ENCODE data around the gene ARHGAP23.
"Not testable (repeated sequence)": the region's sequence is repeated elsewhere in the genome, so short reads cannot be mapped to it uniquely, and the experiment has no call there.

ARHGAP23 gene

DNA sequence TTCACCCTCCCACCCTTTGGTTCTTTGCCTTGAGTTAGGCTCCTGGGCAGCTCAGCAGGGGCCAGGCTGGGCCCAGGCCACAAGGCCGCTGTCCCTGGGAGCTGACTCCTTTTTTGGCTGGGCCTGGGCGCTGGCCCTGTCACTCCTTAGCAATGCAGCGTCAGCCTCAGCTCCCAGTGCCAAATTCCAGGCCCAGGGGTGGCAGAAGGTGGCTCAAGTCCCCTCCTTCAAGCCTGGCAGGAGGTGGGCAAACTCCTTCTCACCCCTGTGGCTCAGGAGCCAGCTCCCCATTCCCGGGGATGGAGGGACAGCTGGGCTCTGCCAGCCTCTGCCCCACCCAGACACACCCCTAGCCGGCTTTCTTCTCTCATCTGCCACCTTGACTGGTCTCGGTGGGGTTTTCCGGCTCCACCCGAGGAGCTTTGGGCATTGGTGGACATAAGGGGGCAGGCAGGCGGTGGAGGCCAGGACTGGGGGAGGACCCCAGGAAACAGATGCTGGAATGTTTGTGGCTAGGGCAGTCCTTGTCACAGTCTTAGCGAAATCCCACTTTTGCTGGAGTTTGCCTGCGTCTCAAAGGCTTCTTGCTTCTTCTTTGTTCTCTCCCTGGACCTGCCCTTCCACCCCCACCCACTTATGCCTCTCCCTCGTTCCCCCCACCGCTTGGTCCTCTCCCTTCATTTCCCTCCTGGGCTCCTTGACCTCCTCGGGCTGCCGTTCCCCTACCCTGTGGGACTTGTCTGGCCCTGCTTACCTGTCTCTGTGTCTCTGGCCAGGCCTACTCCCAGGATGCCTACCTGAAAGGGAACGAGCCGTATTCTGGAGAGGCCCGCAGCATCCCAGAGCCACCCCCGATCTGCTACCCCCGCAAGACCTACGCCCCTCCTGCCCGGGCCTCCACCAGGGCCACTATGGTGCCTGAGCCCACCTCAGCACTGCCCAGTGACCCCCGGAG is 37.4 kb downstream of the ARHGAP23 start:
- Histone ChIP-seq H3K4me1 (ENCODE audit: control insufficient read depth in 1 of 2, insufficient read depth in 2 of 2, low read length in 2 of 2) (peaks cover 8 to 61% of the 10 kb centered on the region in 2 donors), H3K27ac (ENCODE audit: low read length) (peak overlapping the region; percentile 85), H3K4me3 (ENCODE audit: low read depth in 1 of 2, low read length in 2 of 2) (peak overlapping the region; percentile 62), H3K36me3 (ENCODE audit: control insufficient read depth in 1 of 2, insufficient read depth in 2 of 2, low read length in 2 of 2) (peaks cover 11 to 32% of the 10 kb centered on the region in 2 donors), H3K27me3 (ENCODE audit: low read depth, low read length) (no peaks in the 10 kb centered on the region), H3K9me3 (ENCODE audit: control insufficient read depth in 1 of 2, low read length in 2 of 2) (no peaks in the 10 kb centered on the region)

DNA sequence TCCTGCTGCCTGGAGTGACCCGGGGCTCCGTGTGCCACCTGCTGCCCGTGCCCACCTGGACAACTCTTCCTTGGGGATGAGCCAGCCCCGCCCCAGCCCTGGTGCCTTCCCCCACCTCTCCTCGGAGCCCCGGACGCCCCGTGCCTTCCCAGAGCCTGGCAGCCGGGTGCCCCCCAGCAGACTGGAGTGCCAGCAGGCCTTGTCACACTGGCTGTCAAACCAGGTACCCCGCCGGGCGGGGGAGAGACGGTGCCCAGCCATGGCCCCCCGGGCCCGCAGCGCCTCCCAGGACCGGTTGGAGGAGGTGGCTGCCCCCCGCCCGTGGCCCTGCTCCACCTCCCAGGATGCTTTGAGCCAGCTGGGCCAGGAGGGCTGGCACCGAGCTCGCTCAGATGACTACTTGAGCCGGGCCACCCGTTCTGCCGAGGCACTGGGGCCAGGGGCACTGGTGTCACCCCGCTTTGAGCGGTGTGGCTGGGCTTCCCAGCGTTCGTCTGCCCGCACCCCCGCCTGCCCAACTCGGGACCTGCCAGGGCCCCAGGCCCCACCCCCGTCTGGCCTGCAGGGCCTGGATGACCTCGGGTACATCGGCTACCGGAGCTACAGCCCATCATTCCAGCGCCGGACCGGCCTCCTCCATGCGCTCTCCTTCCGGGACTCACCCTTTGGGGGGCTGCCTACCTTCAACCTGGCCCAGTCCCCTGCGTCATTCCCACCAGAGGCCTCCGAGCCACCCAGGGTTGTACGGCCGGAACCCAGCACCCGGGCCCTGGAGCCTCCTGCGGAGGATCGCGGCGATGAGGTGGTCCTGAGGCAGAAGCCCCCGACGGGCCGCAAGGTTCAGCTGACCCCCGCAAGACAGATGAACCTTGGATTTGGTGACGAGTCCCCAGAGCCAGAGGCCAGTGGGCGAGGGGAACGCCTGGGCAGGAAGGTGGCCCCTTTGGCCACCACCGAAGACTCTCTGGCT is 38.4 kb downstream of the ARHGAP23 start:
- H3K27ac ChIP-seq (ENCODE audit: low read length) = no peak overlapping the region
- H3K4me1 ChIP-seq (ENCODE audit: control insufficient read depth in 1 of 2, insufficient read depth in 2 of 2, low read length in 2 of 2) = peaks cover 8 to 61% of the 10 kb centered on the region in 2 donors
- H3K4me3 ChIP-seq (ENCODE audit: low read depth in 1 of 2, low read length in 2 of 2) = peak overlapping the region in 1 of 2 donors; percentile 62
- H3K36me3 ChIP-seq (ENCODE audit: control insufficient read depth in 1 of 2, insufficient read depth in 2 of 2, low read length in 2 of 2) = peaks cover 11 to 38% of the 10 kb centered on the region in 2 donors
- no peaks in the 10 kb centered on the region for H3K27me3 ChIP-seq (ENCODE audit: low read depth, low read length)
- no peaks in the 10 kb centered on the region for H3K9me3 ChIP-seq (ENCODE audit: control insufficient read depth in 1 of 2, low read length in 2 of 2)

DNA sequence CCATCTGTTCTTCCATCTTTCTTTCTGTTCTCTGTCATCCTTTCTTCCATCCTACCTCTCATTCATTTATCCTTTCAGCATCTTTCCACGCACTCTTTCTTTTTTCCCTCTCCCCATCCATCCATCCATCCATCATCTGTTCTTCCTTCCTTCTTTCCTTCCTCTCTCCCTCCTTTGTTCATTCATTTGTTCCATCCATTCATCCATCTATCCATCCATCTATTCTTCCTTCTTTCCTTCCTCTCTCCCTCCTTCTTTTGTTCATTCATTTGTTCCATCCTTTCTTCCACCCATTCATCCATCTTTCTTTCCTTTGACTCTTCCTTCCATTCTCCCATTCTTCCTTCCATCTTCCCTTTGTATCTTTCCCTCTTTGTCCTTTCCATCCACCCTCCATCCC is 39.2 kb downstream of the ARHGAP23 start:
- peaks cover 11 to 44% of the 10 kb centered on the region in 2 donors for H3K36me3 ChIP-seq (ENCODE audit: control insufficient read depth in 1 of 2, insufficient read depth in 2 of 2, low read length in 2 of 2)
- H3K27me3 ChIP-seq (ENCODE audit: low read depth, low read length) = no peaks in the 10 kb centered on the region
- H3K9me3 ChIP-seq (ENCODE audit: control insufficient read depth in 1 of 2, low read length in 2 of 2) = no peaks in the 10 kb centered on the region
- H3K4me1 ChIP-seq (ENCODE audit: control insufficient read depth in 1 of 2, insufficient read depth in 2 of 2, low read length in 2 of 2) = peaks cover 8 to 61% of the 10 kb centered on the region in 2 donors
- no peak overlapping the region for H3K27ac ChIP-seq (ENCODE audit: low read length)
- H3K4me3 ChIP-seq (ENCODE audit: low read depth in 1 of 2, low read length in 2 of 2) = no peak overlapping the region

DNA sequence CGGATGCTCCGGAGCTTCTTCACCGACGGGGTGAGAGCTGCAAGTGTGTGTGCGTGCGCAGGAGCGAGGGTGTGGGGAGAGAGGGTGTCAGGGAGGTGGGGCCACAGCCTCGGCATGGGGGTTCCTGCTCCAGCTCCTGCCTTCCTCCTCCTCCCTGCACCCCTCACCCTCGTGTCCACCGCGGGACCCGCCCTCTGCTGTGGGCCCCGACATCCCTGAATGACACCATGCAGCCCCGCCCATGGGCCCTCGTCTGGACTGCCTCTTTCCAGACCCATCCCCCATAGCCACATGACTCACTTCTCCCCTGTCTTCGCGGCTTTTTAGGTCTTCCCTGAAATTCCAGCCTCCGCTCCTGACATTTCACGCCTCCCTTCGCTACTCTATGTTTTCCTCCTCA is 41.6 kb downstream of the ARHGAP23 start:
- Histone ChIP-seq H3K27ac (ENCODE audit: low read length) (no peak overlapping the region), H3K9me3 (ENCODE audit: control insufficient read depth in 1 of 2, low read length in 2 of 2) (no peaks in the 10 kb centered on the region), H3K36me3 (ENCODE audit: control insufficient read depth in 1 of 2, insufficient read depth in 2 of 2, low read length in 2 of 2) (peaks cover 7 to 34% of the 10 kb centered on the region in 2 donors), H3K4me1 (ENCODE audit: control insufficient read depth in 1 of 2, insufficient read depth in 2 of 2, low read length in 2 of 2) (peaks cover 0 to 42% of the 10 kb centered on the region in 2 donors), H3K27me3 (ENCODE audit: low read depth, low read length) (no peaks in the 10 kb centered on the region), H3K4me3 (ENCODE audit: low read depth in 1 of 2, low read length in 2 of 2) (no peak overlapping the region)

DNA sequence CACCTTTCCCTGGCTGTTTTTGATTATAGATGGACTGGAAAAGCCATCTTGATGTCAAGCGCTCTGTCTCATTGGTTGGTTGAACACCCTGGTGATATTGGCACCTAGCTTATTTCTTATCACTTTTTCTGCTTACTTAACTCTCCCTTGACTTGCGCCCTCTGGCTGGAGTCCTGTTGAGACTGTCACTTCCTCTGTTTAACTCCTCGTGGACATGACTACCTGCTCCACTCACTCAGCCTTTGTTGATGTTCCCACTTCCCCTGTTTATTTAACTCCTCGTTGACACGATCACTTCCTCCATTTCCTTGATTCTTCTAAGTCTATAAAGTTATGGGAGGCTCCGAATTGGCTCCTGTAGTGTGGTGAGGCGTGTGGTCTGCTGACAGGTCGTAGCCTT is 43.0 kb downstream of the ARHGAP23 start:
- H3K9me3 ChIP-seq (ENCODE audit: control insufficient read depth in 1 of 2, low read length in 2 of 2); H3K27ac ChIP-seq (ENCODE audit: low read length); H3K27me3 ChIP-seq (ENCODE audit: low read depth, low read length); H3K4me3 ChIP-seq (ENCODE audit: low read depth in 1 of 2, low read length in 2 of 2): not testable (repeated sequence)
- H3K4me1 ChIP-seq (ENCODE audit: control insufficient read depth in 1 of 2, insufficient read depth in 2 of 2, low read length in 2 of 2) = peaks cover 0 to 35% of the 10 kb centered on the region in 2 donors
- peaks cover 7 to 34% of the 10 kb centered on the region in 2 donors for H3K36me3 ChIP-seq (ENCODE audit: control insufficient read depth in 1 of 2, insufficient read depth in 2 of 2, low read length in 2 of 2)

DNA sequence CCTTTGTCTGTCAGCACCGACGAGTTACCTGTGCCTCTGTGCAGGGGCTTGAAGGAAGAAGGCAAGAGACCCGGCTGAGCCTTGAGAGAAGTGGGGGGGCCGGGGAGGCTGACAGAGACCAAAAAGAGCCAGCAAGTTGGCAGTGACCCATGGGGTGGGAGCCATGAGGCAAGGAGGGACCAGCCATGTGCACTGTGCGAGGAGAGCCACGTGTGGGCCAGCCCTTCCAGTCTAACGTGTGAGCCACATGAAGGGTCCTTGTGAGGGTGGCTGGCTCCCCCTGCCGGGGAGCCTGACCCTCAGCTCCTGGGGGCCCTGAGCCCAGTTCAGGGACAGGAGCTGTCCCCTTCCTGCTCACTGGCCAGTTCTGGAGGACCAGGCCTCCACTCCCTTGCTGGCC is 46.4 kb downstream of the ARHGAP23 start:
- not testable (repeated sequence) for H3K27ac ChIP-seq (ENCODE audit: low read length)
- peaks cover 0 to 27% of the 10 kb centered on the region in 2 donors for H3K36me3 ChIP-seq (ENCODE audit: control insufficient read depth in 1 of 2, insufficient read depth in 2 of 2, low read length in 2 of 2)

DNA sequence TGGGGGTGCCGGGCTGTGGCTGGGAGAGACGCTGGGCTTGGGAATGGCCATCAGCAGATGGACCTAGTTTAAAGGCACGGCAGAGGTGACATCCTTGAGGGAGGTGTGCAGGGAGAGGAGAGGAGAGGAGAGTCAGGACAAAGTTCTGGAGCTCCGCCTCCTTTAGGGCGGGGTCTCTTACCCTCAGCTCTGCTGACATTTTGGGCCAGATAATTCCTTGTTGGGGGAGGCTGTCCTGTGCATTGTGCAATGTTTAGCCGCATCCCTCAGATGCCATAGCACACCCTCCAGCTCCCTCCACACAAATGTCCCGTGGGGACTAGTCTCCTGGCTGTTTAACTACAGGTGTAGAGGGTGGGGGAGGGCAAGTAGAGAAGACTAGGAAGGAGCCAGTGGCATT is 48.3 kb downstream of the ARHGAP23 start:
- H3K9me3 ChIP-seq (ENCODE audit: control insufficient read depth in 1 of 2, low read length in 2 of 2) = no peaks in the 10 kb centered on the region
- H3K27me3 ChIP-seq (ENCODE audit: low read depth, low read length) = no peaks in the 10 kb centered on the region
- H3K36me3 ChIP-seq (ENCODE audit: control insufficient read depth in 1 of 2, insufficient read depth in 2 of 2, low read length in 2 of 2) = peaks cover 0 to 25% of the 10 kb centered on the region in 2 donors
- no peak overlapping the region for H3K4me3 ChIP-seq (ENCODE audit: low read depth in 1 of 2, low read length in 2 of 2)
- H3K4me1 ChIP-seq (ENCODE audit: control insufficient read depth in 1 of 2, insufficient read depth in 2 of 2, low read length in 2 of 2) = no peaks in the 10 kb centered on the region
- H3K27ac ChIP-seq (ENCODE audit: low read length) = no peak overlapping the region

More for the DNA sequence above, 46.4 kb downstream of the ARHGAP23 start:
- not testable (repeated sequence) for H3K4me3 ChIP-seq (ENCODE audit: low read depth in 1 of 2, low read length in 2 of 2); H3K27me3 ChIP-seq (ENCODE audit: low read depth, low read length); H3K9me3 ChIP-seq (ENCODE audit: control insufficient read depth in 1 of 2, low read length in 2 of 2); H3K4me1 ChIP-seq (ENCODE audit: control insufficient read depth in 1 of 2, insufficient read depth in 2 of 2, low read length in 2 of 2)

DNA sequence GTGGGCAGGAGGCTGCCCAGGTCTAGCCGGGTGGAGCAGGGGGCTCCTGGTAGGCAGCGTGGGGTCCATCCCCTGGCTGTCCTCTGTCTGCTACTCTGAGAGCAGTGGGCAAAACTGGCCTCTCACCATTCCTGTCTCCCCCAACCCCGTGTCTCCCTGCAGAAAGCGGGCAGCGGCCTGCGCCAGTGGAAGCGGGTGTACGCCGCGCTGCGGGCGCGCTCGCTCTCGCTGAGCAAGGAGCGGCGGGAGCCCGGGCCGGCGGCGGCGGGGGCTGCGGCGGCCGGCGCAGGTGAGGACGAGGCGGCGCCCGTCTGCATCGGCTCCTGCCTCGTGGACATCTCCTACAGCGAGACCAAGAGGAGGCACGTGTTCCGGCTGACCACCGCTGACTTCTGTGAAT is 49.2 kb downstream of the ARHGAP23 start:
- not testable (repeated sequence) for H3K4me1 ChIP-seq (ENCODE audit: control insufficient read depth in 1 of 2, insufficient read depth in 2 of 2, low read length in 2 of 2); H3K4me3 ChIP-seq (ENCODE audit: low read depth in 1 of 2, low read length in 2 of 2); H3K27me3 ChIP-seq (ENCODE audit: low read depth, low read length); H3K27ac ChIP-seq (ENCODE audit: low read length); H3K9me3 ChIP-seq (ENCODE audit: control insufficient read depth in 1 of 2, low read length in 2 of 2)
- H3K36me3 ChIP-seq (ENCODE audit: control insufficient read depth in 1 of 2, insufficient read depth in 2 of 2, low read length in 2 of 2) = peaks cover 0 to 24% of the 10 kb centered on the region in 2 donors

DNA sequence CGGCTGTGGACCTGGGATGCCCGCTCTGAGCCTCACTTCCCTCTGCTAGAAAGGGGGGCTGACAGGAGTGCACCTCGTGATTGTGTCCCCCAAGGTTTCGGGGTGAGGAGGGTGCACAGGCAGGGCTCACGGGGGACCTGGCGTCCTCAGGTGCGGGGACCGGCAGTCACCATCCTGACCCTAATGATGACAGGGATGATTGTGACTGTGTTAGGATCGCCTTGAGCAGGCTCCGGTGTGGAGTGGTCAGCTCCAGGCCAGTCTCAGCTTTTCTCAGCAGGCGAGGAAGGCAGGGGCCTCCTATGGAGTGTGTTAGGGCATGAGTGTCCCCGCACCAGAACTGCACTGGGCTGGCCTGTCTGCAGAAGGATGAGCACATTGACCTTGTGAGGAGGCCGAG is 49.7 kb downstream of the ARHGAP23 start:
- not testable (repeated sequence) for H3K4me1 ChIP-seq (ENCODE audit: control insufficient read depth in 1 of 2, insufficient read depth in 2 of 2, low read length in 2 of 2); H3K27ac ChIP-seq (ENCODE audit: low read length); H3K4me3 ChIP-seq (ENCODE audit: low read depth in 1 of 2, low read length in 2 of 2); H3K27me3 ChIP-seq (ENCODE audit: low read depth, low read length); H3K9me3 ChIP-seq (ENCODE audit: control insufficient read depth in 1 of 2, low read length in 2 of 2)
- H3K36me3 ChIP-seq (ENCODE audit: control insufficient read depth in 1 of 2, insufficient read depth in 2 of 2, low read length in 2 of 2) = peaks cover 0 to 25% of the 10 kb centered on the region in 2 donors

DNA sequence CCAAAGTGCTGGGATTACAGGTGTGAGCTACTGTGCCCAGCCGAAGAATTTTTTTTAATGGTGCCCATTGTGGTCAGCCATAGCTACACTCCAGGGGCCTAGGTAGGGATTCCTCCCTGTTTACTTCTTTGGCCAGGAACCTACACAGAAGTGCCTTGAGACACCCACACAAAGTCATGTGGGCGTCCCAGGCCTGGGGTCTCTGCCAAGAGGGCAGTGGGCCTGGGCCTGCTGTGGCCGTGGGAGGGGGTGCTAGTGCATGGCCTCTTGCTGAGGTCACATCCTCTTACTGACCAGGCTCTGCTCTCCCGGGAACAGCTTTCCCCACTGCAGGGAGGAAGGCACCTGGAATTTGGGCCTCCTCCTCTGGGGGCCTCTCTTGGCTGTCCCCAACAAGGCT is 50.4 kb downstream of the ARHGAP23 start:
- H3K27ac ChIP-seq (ENCODE audit: low read length); H3K4me1 ChIP-seq (ENCODE audit: control insufficient read depth in 1 of 2, insufficient read depth in 2 of 2, low read length in 2 of 2); H3K27me3 ChIP-seq (ENCODE audit: low read depth, low read length); H3K9me3 ChIP-seq (ENCODE audit: control insufficient read depth in 1 of 2, low read length in 2 of 2); H3K4me3 ChIP-seq (ENCODE audit: low read depth in 1 of 2, low read length in 2 of 2): not testable (repeated sequence)
- peaks cover 0 to 25% of the 10 kb centered on the region in 2 donors for H3K36me3 ChIP-seq (ENCODE audit: control insufficient read depth in 1 of 2, insufficient read depth in 2 of 2, low read length in 2 of 2)

DNA sequence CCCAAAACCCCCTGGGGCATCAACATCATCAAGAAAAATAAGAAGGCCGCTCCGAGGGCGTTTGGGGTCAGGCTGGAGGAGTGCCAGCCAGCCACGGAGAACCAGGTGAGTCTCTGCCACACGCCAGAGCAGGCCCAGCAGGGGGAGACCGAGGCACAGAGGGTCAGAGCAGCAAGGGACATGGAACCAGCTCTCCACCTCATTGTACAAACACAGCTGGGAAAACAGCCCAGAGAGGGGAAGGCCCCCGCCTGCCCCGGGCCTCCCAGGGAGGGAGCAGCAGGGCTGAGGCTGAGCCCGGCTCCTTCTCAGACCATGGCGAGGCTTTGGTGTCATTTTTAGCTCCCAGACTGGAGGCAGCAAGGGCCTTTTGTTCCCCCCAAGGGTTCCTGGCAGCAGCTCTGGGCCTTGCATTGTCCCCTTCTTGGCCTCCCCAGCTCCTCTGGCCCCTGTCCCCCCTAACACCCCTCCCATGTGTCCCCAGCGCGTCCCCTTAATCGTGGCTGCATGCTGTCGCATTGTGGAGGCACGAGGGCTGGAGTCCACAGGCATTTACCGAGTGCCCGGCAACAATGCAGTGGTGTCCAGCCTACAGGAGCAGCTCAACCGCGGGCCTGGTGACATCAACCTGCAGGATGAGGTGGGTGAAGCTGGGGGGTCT is 53.9 kb downstream of the ARHGAP23 start:
- not testable (repeated sequence) for H3K9me3 ChIP-seq (ENCODE audit: control insufficient read depth in 1 of 2, low read length in 2 of 2); H3K27ac ChIP-seq (ENCODE audit: low read length); H3K27me3 ChIP-seq (ENCODE audit: low read depth, low read length); H3K4me3 ChIP-seq (ENCODE audit: low read depth in 1 of 2, low read length in 2 of 2)
- peaks cover 0 to 34% of the 10 kb centered on the region in 2 donors for H3K36me3 ChIP-seq (ENCODE audit: control insufficient read depth in 1 of 2, insufficient read depth in 2 of 2, low read length in 2 of 2)
- H3K4me1 ChIP-seq (ENCODE audit: control insufficient read depth in 1 of 2, insufficient read depth in 2 of 2, low read length in 2 of 2) = peaks cover 0 to 27% of the 10 kb centered on the region in 2 donors
